Testis (tissue), 3 donors: Measurements from ENCODE around the gene LNX1. TPM values are rescaled to one million over a fixed set of nuclear protein-coding genes. Genes with fewer than 3 reads are reported as not detected.

Experiments used
- DNase-seq: peaks from one replicate; pipeline ENCODE4 v3.0.0-alpha.2; 2019
- H3K27ac ChIP-seq, 2 donors: fragments of 200-600 bp; sonication (generic); one replicate each; pipeline ENCODE4 v1.5.1; 2019
- H3K27me3 ChIP-seq: fragments of 200-600 bp; sonication (generic); one replicate; pipeline ENCODE4 v1.5.1; 2019
- H3K36me3 ChIP-seq: fragments of 200-600 bp; sonication (generic); one replicate; pipeline ENCODE4 v1.5.1; 2017; ENCODE audit warnings: low read depth; ENCODE audit errors: missing control alignments
- H3K4me1 ChIP-seq: fragments of 200-600 bp; sonication (generic); one replicate; pipeline ENCODE4 v1.5.1; 2019
- H3K4me3 ChIP-seq, 2 donors: fragments of 200-600 bp; sonication (generic); one replicate each; pipeline ENCODE4 v1.5.1; 2017 to 2019
- H3K9me3 ChIP-seq: fragments of 200-600 bp; sonication (generic); one replicate; pipeline ENCODE4 v1.5.1; 2017
- POLR2A ChIP-seq: fragments of 450-650 bp; IDR thresholded peaks from one replicate; pipeline ENCODE4 v1.6.1; 2017; ENCODE audit warnings: antibody characterized with exemption, mild to moderate bottlenecking, moderate library complexity
- WGBS, 2 donors: methylation state at CpG; one replicate each; pipeline ENCODE4 v1.1.5; 2018; 5-methylcytosine and 5-hydroxymethylcytosine counted together
- intact Hi-C: fragments of 100-400 bp; cut with DNase I; formaldehyde crosslinking; loops from one replicate; pipeline ENCODE4 v1.15.1; 2023; ENCODE audit warnings: low total_unique reads
- polyA plus RNA-seq: library from polyadenylated mRNA; stranded (reverse); fragments of 350-450 nt; fragmentation: Illumina TruSeq; extraction: RNeasy Lipid Tissue Mini Kit (QIAGEN cat#74804); gene quantifications from one replicate; pipeline ENCODE4 v1.2.3, GENCODE V29; 2014; ENCODE audit warnings: low read depth, low replicate concordance; ENCODE audit not compliant: insufficient read depth
- total RNA-seq, 2 donors: library from RNA; depleted of rRNA; stranded (reverse); fragments of >200 nt; gene quantifications; one replicate each; pipeline ENCODE4 v1.2.3, GENCODE V29; 2016
- TF ChIP-seq, protein P1 (sequence below), 3 experiments: fragments of 450-650 bp in 2 of 3; fragments of 200-600 bp in 1 of 3; sonication (generic) in 1 of 3; IDR thresholded peaks; one replicate each; pipeline ENCODE4 v1.5.1; 2016 to 2019; ENCODE audit warnings: antibody characterized with exemption in 3 of 3, mild to moderate bottlenecking in 2 of 3, moderate library complexity in 1 of 3

The LNX1 gene
- total and polyA plus RNA-seq, 3 donors from 2014 or later: 4.3 to 8.3 (median 5.8) TPM

DNA sequence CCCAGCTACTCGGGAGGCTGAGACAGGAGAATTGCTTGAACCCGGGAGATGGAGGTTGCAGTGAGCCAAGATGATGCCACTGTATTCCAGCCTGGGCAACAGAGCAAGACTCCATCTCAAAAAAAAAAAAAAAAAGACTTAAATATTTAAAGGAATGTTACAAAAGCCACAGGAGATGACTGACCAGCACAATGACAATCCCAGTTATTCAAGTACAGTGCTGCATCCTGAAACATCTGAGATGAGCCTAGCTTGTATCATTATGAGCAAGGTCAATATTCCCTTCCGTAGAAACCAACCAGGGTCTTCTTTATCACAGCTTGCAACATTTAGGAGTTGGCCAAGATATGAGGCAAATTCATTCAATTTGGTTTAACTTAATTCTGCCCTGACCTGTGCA is 38.6 kb downstream of the LNX1 start:
- Histone ChIP-seq H3K4me1 (no peaks in the 10 kb centered on the region), H3K27ac (no peak overlapping the region), H3K36me3 (no peaks in the 10 kb centered on the region), H3K27me3 (no peaks in the 10 kb centered on the region), H3K4me3 (no peak overlapping the region), H3K9me3 (no peaks in the 10 kb centered on the region)
- TF ChIP-seq POLR2A: no peak
- TF ChIP-seq, protein P1, sequence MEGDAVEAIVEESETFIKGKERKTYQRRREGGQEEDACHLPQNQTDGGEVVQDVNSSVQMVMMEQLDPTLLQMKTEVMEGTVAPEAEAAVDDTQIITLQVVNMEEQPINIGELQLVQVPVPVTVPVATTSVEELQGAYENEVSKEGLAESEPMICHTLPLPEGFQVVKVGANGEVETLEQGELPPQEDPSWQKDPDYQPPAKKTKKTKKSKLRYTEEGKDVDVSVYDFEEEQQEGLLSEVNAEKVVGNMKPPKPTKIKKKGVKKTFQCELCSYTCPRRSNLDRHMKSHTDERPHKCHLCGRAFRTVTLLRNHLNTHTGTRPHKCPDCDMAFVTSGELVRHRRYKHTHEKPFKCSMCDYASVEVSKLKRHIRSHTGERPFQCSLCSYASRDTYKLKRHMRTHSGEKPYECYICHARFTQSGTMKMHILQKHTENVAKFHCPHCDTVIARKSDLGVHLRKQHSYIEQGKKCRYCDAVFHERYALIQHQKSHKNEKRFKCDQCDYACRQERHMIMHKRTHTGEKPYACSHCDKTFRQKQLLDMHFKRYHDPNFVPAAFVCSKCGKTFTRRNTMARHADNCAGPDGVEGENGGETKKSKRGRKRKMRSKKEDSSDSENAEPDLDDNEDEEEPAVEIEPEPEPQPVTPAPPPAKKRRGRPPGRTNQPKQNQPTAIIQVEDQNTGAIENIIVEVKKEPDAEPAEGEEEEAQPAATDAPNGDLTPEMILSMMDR (IDR thresholded peaks at IDR 0.05): no peak
- 85 to 87% methylated on average over 3 of the region's 3 CpGs for WGBS, 2 donors
- intact Hi-C loops: no loop called here
- no peak for DNase-seq

DNA sequence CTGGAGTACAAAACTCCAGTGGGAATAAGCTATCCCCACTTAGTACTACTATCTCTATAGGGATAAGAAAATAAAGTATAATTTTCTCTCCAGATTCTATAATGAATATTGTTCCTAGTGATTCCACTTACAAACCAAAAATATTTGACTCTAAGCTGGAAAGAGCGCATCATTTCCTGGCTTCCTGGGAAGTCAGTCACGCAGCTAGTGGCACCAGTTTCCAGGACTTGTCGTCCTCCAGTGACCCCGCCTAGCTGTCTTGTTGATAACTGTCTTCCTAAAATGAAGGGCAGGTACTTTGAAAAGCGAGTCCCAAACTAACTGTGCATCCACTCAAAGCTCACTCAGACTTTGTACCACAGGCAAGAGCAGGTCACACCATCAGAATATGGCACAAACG is 39.3 kb downstream of the LNX1 start:
- H3K27me3 ChIP-seq: no peaks in the 10 kb centered on the region
- no peak for DNase-seq
- intact Hi-C loops: no loop called here
- no peaks in the 10 kb centered on the region for H3K9me3 ChIP-seq
- H3K36me3 ChIP-seq: no peaks in the 10 kb centered on the region
- no peak overlapping the region for H3K27ac ChIP-seq
- WGBS, 2 donors: 87 to 90% methylated on average over 6 of the region's 6 CpGs
- TF ChIP-seq POLR2A: no peak
- TF ChIP-seq, protein P1 (IDR thresholded peaks at IDR 0.05): no peak
- H3K4me1 ChIP-seq: no peaks in the 10 kb centered on the region
- H3K4me3 ChIP-seq: no peak overlapping the region

DNA sequence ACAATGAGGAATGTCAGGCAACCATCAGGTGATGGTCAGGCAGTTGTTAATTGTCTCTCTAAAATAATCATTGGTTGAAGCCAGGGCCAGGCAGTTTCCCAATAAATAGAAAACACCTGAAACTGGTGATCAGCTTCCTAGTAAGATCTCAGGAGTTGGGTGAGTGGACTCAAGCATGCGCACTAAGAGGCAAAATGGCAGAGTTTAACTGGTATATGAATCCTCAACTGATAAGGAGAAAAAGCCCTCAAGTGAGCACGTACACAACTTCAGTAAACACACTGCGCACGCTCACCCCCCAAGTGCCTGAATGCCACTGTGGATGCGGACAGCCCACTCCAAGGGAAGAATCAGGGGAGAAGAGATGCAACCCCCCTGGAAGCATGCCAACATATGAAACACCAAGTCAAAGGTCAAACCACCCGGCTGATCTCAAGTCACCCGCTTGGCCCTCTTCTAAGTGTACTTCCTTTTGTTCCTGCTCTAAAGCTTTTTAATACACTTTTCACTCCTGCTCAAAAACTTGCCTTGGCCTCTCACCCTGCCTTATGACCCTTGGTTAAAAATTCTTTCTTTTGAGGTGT is 39.9 kb downstream of the LNX1 start:
- WGBS, 2 donors: 81 to 85% methylated on average over 7 of the region's 7 CpGs
- TF ChIP-seq, protein P1 (IDR thresholded peaks at IDR 0.05): no peak
- no peak for TF ChIP-seq POLR2A
- H3K27ac ChIP-seq: no peak overlapping the region

DNA sequence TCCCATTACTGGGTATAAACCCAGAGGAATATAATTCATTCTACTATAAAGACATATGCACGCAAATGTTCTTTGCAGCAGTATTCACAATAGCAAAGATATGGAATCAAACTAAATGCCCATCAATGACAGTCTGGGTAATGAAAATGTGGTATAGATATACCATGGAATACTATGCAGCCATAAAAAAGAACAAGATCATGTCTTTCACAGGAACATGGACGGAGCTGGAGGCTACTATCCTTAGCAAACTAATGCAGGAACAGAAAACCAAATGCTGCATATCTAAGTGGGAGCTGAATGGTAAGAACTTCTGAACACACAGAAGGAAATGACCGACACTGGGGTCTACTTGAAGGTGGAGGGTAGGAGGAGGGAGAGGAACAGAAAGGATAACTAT is 42.6 kb downstream of the LNX1 start:
- Histone ChIP-seq H3K9me3 (no peaks in the 10 kb centered on the region), H3K4me1 (no peaks in the 10 kb centered on the region), H3K27me3 (no peaks in the 10 kb centered on the region), H3K36me3 (no peaks in the 10 kb centered on the region), H3K27ac (no peak overlapping the region), H3K4me3 (no peak overlapping the region)
- WGBS, 2 donors: 89 to 99% methylated on average over 3 of the region's 3 CpGs
- DNase-seq: no peak
- intact Hi-C loops: no loop called here
- TF ChIP-seq POLR2A: no peak
- TF ChIP-seq, protein P1 (IDR thresholded peaks at IDR 0.05): no peak

More for the DNA sequence above, 39.9 kb downstream of the LNX1 start:
- H3K4me3 ChIP-seq: no peak overlapping the region
- H3K27me3 ChIP-seq: no peaks in the 10 kb centered on the region
- DNase-seq: no peak
- no peaks in the 10 kb centered on the region for H3K4me1 ChIP-seq
- no peaks in the 10 kb centered on the region for H3K9me3 ChIP-seq
- H3K36me3 ChIP-seq: no peaks in the 10 kb centered on the region
- intact Hi-C loops: no loop called here

DNA sequence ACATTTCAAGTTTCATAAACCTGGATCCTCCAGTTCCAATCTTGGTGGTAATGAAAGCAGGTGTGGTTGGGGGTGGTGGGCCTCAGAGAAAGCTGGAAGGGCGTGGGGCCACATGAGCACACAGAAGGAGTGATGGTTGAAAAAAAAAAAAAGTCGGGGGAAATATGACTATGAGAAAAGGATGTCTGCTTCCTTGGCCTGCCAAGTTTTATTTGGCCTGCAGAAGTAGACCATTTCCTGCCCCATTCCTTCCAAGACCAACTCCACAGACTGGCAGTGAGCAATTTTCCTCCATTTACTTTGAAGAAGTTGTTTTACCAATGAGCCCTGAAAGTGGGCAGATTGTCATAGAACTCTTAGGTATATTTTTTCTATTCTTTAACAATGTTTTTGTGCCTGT is 43.3 kb downstream of the LNX1 start:
- no peaks in the 10 kb centered on the region for H3K36me3 ChIP-seq
- H3K9me3 ChIP-seq: no peaks in the 10 kb centered on the region
- no peaks in the 10 kb centered on the region for H3K4me1 ChIP-seq
- H3K27ac ChIP-seq: no peak overlapping the region
- TF ChIP-seq, protein P1 (IDR thresholded peaks at IDR 0.05): no peak
- no peak for TF ChIP-seq POLR2A
- DNase-seq: no peak
- 50 to 59% methylated on average over 2 of the region's 2 CpGs for WGBS, 2 donors
- H3K27me3 ChIP-seq: no peaks in the 10 kb centered on the region
- intact Hi-C loops: no loop called here
- no peak overlapping the region for H3K4me3 ChIP-seq
